Subcutaneous adipose tissue (tissue), 4 donors: ENCODE data around the gene CNTNAP2. TPM values are rescaled to one million over a fixed set of nuclear protein-coding genes. Genes with fewer than 3 reads are reported as not detected.

Experiments used
- total RNA-seq, 4 donors: library from RNA; depleted of rRNA; stranded (reverse); fragments of >200 nt; gene quantifications; one replicate each; pipeline ENCODE4 v1.1.0, GENCODE V29; 2016
- TF ChIP-seq, protein P1 (sequence below): fragments of 450-650 bp; IDR thresholded peaks from one replicate; pipeline ENCODE4 v1.5.1; 2016; ENCODE audit warnings: low read depth, mild to moderate bottlenecking, control low read depth, antibody characterized with exemption, moderate library complexity

CNTNAP2 gene
- total RNA-seq, 4 donors from 2014 or later = not detected

DNA sequence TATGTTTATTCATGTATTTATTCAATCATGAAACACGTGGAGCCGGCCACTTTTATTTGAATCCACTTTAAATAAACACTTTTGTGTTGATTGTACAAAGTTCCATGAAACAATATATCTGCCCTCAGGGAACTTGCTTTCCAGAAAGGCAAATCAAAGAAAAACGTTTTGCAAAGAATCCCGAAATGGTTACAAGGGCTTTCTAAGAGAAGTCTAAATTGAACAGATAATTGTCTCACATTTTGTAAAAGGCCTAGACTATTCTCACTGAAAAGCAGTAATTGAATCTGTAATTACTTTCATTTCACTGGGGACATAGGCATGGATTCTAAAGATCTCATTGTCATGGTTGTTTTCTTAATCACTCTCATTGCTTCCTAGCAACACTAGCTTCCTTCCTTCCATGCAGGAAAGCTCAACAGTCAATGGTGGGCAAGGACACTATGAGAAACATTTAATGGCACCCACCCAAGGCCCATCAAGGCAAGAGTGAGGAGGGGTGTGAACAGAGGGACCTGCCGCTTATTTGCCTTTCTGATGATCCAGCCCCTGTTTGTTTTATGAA, 1851.5 kb downstream of the CNTNAP2 start:
- TF ChIP-seq, protein P1, sequence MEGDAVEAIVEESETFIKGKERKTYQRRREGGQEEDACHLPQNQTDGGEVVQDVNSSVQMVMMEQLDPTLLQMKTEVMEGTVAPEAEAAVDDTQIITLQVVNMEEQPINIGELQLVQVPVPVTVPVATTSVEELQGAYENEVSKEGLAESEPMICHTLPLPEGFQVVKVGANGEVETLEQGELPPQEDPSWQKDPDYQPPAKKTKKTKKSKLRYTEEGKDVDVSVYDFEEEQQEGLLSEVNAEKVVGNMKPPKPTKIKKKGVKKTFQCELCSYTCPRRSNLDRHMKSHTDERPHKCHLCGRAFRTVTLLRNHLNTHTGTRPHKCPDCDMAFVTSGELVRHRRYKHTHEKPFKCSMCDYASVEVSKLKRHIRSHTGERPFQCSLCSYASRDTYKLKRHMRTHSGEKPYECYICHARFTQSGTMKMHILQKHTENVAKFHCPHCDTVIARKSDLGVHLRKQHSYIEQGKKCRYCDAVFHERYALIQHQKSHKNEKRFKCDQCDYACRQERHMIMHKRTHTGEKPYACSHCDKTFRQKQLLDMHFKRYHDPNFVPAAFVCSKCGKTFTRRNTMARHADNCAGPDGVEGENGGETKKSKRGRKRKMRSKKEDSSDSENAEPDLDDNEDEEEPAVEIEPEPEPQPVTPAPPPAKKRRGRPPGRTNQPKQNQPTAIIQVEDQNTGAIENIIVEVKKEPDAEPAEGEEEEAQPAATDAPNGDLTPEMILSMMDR = no peak

DNA sequence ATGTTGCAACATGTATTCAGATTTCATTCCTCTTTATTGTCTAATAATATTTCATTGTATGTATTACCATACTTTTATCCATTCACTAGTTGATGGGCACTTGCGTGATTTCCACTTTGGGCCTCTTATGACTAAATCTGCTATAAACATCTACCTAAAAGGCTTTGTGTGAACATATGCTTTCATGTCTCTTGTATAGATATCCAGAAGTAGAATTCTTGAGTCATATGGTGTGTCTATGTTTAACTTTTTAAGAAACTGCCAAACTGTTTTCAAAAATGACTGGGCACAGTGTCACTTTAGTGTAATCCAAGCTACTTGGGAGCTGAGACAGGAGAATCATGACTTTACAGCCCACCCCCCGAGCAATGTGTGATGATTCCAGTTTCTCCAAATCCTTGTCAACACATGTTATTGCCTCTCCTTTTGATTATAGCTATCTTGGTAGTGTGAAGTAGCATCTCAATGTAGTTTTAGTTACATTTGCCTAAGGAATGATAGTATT, 1855.1 kb downstream of the CNTNAP2 start:
- TF ChIP-seq, protein P1 = no peak

DNA sequence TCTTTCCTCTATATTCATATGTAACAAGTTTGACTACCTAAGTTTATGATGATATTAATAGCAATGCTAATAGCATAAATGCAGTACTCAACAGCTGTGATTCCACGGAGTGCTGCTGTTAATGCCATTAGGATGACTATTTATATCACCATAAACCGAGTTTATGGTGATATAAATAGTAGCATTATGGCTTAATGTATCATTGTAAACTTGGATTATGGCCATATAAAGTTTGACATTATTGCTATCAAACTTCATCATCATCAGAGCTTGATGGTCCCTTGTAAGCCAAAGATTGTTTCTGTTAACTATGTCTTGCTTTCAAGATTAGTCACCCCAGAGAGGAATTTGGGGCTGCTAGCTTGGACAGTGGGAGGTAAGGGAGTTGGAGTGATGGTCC, 1861.6 kb downstream of the CNTNAP2 start:
- TF ChIP-seq, protein P1 = no peak

DNA sequence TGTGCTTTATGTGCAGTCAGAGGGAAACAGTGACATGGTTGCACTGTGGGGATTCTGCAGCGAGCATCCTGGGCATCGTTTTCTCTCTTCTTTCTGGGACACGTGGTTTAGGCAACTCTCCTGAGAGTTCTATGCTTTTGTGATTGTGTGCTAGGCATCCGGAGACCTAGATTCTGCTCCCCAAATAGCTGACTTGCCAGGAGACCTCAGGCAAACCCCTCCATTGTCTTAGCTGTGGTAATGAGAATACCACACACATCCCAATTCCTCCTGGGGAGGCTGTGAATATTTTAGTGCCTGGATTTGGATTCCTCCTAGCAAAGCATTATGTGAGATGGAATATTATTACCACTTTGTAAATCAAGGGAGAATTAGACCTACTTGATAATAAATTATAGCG, 1862.0 kb downstream of the CNTNAP2 start:
- TF ChIP-seq, protein P1 = no peak

DNA sequence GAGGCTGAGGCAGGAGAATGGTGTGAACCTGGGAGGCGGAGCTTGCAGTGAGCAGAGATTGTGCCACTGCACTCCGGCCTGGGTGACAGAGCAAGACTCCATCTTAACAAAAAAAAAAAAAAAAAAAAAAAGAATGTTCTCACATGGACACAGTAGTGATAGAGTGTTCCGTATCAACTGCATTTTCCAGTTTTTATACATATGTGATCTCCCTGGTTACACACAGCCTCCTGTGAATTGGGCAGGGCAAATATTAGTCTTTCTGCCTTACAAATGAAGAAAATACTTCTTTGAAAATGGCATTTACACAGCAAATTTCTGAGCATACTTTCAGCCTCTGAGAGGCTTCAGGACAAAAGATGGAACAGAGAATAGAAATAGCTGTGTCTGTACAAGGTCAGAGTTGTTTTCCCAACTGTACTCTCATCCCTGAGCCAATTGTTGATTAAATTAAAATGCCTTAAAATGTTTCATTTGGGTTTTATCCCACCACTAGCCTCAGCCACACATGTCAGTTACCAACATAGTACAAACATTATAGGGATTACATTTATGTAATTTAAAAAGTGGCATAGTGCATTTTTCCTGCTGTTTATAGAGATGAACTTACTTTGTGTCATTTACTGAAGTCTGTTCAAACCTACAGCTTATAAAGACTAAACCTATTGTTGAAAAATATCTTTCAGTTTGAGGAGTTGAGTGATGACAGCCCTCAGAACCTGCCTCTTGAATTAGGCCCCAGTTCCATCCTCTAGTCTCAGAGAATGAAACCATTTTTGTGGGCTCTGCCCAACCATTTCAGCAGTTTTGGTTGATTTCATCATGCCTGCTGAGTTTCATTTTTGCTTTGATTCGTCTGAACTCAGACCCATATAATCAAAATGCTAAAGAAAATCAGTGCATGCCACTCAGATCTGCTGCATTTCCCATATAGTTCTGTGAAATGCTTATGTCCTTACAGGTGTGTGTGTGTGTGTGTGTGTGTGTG, 1864.5 kb downstream of the CNTNAP2 start:
- TF ChIP-seq, protein P1 = no peak

DNA sequence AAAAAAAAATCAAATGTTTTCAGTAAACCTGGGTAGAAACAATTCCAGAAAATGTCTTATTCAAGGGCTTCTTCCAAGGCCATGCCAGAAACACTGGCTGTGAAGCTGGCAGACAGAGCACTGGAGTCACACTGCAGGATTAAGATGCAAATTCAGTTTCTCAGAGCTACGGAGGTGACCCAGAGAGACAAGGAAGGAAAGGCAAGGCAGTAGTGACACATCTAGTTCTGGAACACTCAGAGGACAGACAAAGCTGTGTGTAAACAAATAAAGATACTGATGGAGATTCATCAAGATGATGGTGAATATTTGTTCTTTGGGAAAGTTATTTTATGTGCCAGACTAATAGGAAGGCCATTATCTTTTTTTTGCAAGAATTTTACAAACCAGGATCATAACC, 1865.7 kb downstream of the CNTNAP2 start:
- TF ChIP-seq, protein P1 = no peak

DNA sequence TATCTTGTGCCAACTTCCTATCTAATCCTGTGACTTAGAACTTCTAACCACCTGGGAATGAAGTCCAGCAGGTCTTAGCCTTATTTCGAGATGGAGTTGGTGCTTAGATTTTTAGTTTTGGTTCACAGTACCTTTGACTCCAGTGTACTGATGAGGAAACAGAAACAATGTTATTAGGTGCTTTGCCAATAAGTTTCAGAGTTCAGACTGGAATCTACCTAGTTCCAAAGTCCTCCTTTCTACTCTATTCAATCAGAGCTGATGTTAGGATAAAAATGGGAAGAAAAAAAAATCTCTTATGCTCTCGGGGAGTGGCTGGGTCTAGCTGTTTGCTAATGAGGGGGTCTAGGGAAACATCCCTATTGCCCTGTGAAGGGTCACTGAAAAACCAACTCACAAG, 1867.7 kb downstream of the CNTNAP2 start:
- TF ChIP-seq, protein P1 = no peak
